SK-N-SH treated with all-trans-retinoic acid at 6 μM for 48 hours (cell line): ENCODE results near the gene PITRM1.

ENCODE experiments used
- BACH2 ChIP-seq: fragments of 250-450 bp; sonication (Bioruptor Pico); IDR thresholded peaks from 2 replicates; pipeline ENCODE4 v1.9.0; 2021; ENCODE audit warnings: mild to moderate bottlenecking, borderline replicate concordance
- CSRNP3 ChIP-seq: fragments of 250-450 bp; sonication (Bioruptor Pico); IDR thresholded peaks from 2 replicates; pipeline ENCODE4 v1.5.1; 2021; ENCODE audit warnings: mild to moderate bottlenecking, moderate library complexity
- ESRRG ChIP-seq: fragments of 250-450 bp; sonication (Bioruptor Pico); IDR thresholded peaks from 2 replicates; pipeline ENCODE4 v1.6.1; 2021; ENCODE audit warnings: mild to moderate bottlenecking
- GLIS3 ChIP-seq: fragments of 250-450 bp; sonication (Bioruptor Pico); IDR thresholded peaks from 2 replicates; pipeline ENCODE4 v1.5.0; 2020; ENCODE audit warnings: mild to moderate bottlenecking, moderate library complexity
- PATZ1 ChIP-seq: fragments of 250-450 bp; sonication (Bioruptor Pico); IDR thresholded peaks from 2 replicates; pipeline ENCODE4 v1.8.0; 2020; ENCODE audit warnings: mild to moderate bottlenecking, moderate library complexity, borderline replicate concordance
- POU6F1 ChIP-seq: fragments of 250-450 bp; sonication (Bioruptor Pico); IDR thresholded peaks from 2 replicates; pipeline ENCODE4 v1.8.0; 2021; ENCODE audit warnings: low read depth, mild to moderate bottlenecking, moderate library complexity, borderline replicate concordance

- no peak for TF ChIP-seq CSRNP3 (CRISPR knock-in tag)
- no peak for TF ChIP-seq GLIS3 (CRISPR knock-in tag)
- TF ChIP-seq ESRRG = no peak
- no peak for TF ChIP-seq BACH2 (CRISPR knock-in tag)
- no peak for TF ChIP-seq PATZ1 (CRISPR knock-in tag)
- no peak for TF ChIP-seq POU6F1 (CRISPR knock-in tag)
Observed at GRCh38 chr10:3139216-3139910, 33.2 kb downstream of the PITRM1 start.
